ENCODE measurements around the gene WFS1.

The WFS1 gene

GRCh38 chr4:6275898-6276806 is 6.5 kb downstream of the WFS1 start:
- TF ChIP-seq CTCF (IDR thresholded peaks at IDR 0.05; ENCODE audit: borderline replicate concordance, insufficient read depth, low read depth, low read length) = no peak
- no peak overlapping the region for H3K4me3 ChIP-seq (ENCODE audit: low read depth, low read length)

DNA sequence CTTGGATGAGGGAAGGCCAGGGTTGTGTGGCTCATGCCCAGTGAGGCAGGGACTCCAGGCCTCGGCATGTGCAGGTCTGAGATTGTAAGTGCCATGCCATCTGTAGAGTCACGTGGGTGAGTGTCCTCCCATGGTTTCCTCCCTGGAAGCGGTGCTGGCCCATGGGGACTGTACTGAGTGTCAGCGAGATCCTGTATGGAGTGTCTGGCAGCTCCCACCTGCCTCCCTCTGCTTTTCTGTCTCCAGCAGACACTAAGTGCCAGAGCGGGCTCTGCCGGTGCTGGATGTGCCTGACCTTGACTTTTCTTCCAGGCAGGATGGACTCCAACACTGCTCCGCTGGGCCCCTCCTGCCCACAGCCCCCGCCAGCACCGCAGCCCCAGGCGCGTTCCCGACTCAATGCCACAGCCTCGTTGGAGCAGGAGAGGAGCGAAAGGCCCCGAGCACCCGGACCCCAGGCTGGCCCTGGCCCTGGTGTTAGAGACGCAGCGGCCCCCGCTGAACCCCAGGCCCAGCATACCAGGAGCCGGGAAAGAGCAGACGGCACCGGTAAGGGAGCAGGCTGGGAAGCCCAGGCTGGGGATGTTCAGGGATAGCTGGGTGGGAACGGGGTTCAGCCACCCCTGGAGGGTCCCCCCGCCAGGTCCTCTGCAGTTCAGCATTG is 7.6 kb downstream of the WFS1 start:
- H3K4me3 ChIP-seq (ENCODE audit: low read depth, low read length) = no peak overlapping the region
- TF ChIP-seq CTCF (IDR thresholded peaks at IDR 0.05; ENCODE audit: borderline replicate concordance, insufficient read depth, low read depth, low read length) = no peak

GRCh38 chr4:6277935-6278800 is 8.5 kb downstream of the WFS1 start:
- no peak overlapping the region for H3K4me3 ChIP-seq (ENCODE audit: low read depth, low read length)
- no peak for TF ChIP-seq CTCF (IDR thresholded peaks at IDR 0.05; ENCODE audit: borderline replicate concordance, insufficient read depth, low read depth, low read length)

DNA sequence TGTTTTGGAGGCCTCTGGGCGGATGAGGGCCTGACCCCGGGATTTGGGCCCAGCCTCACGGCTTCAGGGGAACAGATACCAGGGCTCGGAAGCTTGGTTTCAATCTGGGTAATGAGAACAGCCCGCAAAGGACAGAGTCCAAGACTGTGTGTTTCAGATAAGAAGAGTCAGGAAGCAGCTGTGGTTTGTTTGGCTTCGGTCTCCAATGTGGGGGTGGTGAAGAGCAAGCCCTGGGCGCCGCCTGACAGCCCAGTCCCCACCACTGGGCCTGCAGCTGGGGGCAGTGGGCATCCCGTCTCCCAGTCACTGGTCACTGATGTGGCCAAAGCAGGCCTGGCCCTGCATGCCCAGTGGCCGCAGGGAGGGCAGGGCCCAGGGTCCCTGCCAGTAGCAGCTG is 9.1 kb downstream of the WFS1 start:
- H3K4me3 ChIP-seq (ENCODE audit: low read depth, low read length) = no peak overlapping the region
- TF ChIP-seq CTCF (IDR thresholded peaks at IDR 0.05; ENCODE audit: borderline replicate concordance, insufficient read depth, low read depth, low read length) = no peak

DNA sequence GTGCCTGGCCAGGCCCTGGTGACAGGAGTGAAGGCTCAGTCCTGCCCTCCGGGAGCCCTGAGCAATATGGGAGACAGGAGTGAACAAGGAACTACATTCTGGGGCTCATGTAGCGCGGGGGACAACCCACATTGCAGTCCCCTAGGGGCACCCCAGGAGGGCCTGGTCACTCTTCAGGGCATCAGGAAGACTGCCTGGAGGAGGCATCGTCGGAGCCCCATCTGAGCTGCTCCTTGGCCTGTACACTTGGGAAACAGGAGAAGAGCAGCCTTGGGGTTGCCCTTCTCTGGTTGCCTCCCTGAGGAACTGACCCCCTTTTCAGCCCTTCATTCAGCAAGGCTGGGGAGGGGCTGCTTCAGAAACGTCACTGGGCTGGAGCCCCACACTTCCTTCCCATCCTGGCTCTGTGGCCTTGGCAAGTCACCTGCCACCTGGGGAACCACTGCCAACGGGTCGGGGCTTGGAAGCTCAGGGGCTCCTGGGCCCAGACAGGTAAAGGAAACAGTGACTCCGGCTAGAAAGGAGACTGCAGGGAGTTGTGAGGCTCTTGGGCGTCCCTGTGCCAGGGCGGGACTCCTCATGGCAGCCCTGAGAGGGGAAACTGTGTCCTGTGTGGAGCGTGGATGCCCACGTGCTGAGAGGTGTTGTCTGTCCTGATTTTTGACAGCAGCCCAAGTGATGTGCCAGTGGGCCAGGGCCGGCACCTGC is 10.1 kb downstream of the WFS1 start:
- H3K4me3 ChIP-seq (ENCODE audit: low read depth, low read length) = no peak overlapping the region
- TF ChIP-seq CTCF (IDR thresholded peaks at IDR 0.05; ENCODE audit: borderline replicate concordance, insufficient read depth, low read depth, low read length) = no peak

DNA sequence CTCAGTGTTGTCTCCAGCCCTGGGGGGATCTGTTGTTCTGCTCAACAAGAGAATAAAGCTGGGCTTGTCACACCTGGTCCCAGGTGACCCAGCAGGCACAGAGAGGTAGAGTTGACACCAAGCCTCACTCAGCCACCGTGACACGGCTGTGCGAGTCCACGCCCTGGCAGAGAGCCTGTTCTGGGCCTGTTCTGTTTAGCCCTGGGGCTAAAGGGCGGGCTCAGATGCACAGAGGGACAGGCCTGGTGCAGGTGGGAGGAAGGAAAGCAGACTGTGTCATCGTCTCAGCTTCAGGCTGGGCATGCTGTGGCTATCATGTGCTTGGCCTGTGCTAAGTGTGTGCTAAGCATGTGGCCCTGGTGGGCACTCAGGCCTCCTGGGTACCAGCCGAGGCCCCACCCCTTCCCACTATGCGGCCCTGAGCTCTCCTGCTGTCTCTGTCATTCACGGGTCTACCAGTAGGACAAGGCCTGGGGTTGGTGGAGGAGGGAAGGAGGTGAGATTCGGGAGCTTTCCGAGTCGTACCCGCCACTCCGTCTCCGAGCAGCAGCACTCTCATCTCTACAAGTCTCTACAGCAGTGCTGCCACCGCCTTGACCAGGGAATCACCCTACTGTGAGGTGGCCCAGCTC is 10.8 kb downstream of the WFS1 start:
- H3K4me3 ChIP-seq (ENCODE audit: low read depth, low read length) = no peak overlapping the region
- TF ChIP-seq CTCF (IDR thresholded peaks at IDR 0.05; ENCODE audit: borderline replicate concordance, insufficient read depth, low read depth, low read length) = no peak
